HepG2 (cell line): ENCODE results near the gene IQCE. TPM values are rescaled to one million over a fixed set of nuclear protein-coding genes. Genes with fewer than 3 reads are reported as not detected.

ENCODE experiments used
- AHR ChIP-seq: IDR thresholded peaks from 2 replicates; pipeline ENCODE4 v1.6.1; 2018; ENCODE audit warnings: missing genetic modification reagents, missing compliant biosample characterization
- ATRX ChIP-seq: sonication (generic); formaldehyde crosslinking; IDR thresholded peaks from 2 replicates; pipeline ENCODE4 v1.4.0; 2020; ENCODE audit warnings: missing genetic modification reagents, borderline replicate concordance
- CEBPB ChIP-seq: IDR thresholded peaks from 2 replicates; pipeline ENCODE4 v1.6.1; 2011; ENCODE audit warnings: low read depth, low read length, improper control_type of control experiment, borderline replicate concordance
- FOXA3 ChIP-seq: IDR thresholded peaks from 2 replicates; pipeline ENCODE4 v1.6.1; 2016; ENCODE audit warnings: missing genetic modification reagents, missing compliant biosample characterization
- FOXK1 ChIP-seq: sonication (generic); formaldehyde crosslinking; IDR thresholded peaks from 2 replicates; pipeline ENCODE4 v1.4.0; 2020; ENCODE audit warnings: low read depth, missing genetic modification reagents, borderline replicate concordance
- HOXA3 ChIP-seq: sonication (generic); formaldehyde crosslinking; IDR thresholded peaks from 2 replicates; pipeline ENCODE4 v1.5.0; 2020; ENCODE audit warnings: missing genetic modification reagents
- NRL ChIP-seq: sonication (generic); formaldehyde crosslinking; IDR thresholded peaks from 2 replicates; pipeline ENCODE4 v1.5.0; 2020; ENCODE audit warnings: missing genetic modification reagents, mild to moderate bottlenecking, moderate library complexity, borderline replicate concordance
- SIX4 ChIP-seq: sonication (generic); formaldehyde crosslinking; IDR thresholded peaks from 2 replicates; pipeline ENCODE4 v1.4.0; 2020; ENCODE audit warnings: missing genetic modification reagents
- SMAD9 ChIP-seq: sonication (generic); formaldehyde crosslinking; IDR thresholded peaks from 2 replicates; pipeline ENCODE4 v1.5.1; 2020; ENCODE audit warnings: mild to moderate bottlenecking, missing genetic modification reagents
- ZNF121 ChIP-seq: sonication (generic); formaldehyde crosslinking; IDR thresholded peaks from 2 replicates; pipeline ENCODE4 v1.5.0; 2020; ENCODE audit warnings: mild to moderate bottlenecking, missing genetic modification reagents
- ZNF143 ChIP-seq: sonication (generic); formaldehyde crosslinking; IDR thresholded peaks from 2 replicates; pipeline ENCODE4 v1.4.0; 2020; ENCODE audit warnings: missing genetic modification reagents
- ZNF260 ChIP-seq: sonication (generic); formaldehyde crosslinking; IDR thresholded peaks from 2 replicates; pipeline ENCODE4 v1.4.0; 2020; ENCODE audit warnings: missing genetic modification reagents, low read depth, mild to moderate bottlenecking, borderline replicate concordance
- ZNF329 ChIP-seq: sonication (generic); formaldehyde crosslinking; IDR thresholded peaks from 2 replicates; pipeline ENCODE4 v1.9.0; 2021; ENCODE audit warnings: low read depth, mild to moderate bottlenecking, missing genetic modification reagents
- ZNF782 ChIP-seq: sonication (generic); formaldehyde crosslinking; IDR thresholded peaks from 2 replicates; pipeline ENCODE4 v1.4.0; 2020; ENCODE audit warnings: missing genetic modification reagents, mild to moderate bottlenecking, borderline replicate concordance
- polyA plus RNA-seq, 8 experiments: library from polyadenylated mRNA; depleted of rRNA in 3 of 8; stranded (reverse) in 7 of 8; unstranded in 1 of 8; fragments of >200 nt; fragmentation: Illumina TruSeq in 4 of 8; extraction: Trizol in 4 of 8; gene quantifications; 2 replicates each; pipeline versions ENCODE4 v1.2.1 to v1.2.3, GENCODE V29; 2011 to 2016; ENCODE audit warnings: low read depth in 4 of 8, missing spikeins in 1 of 8, mixed read lengths in 1 of 8; ENCODE audit not compliant: insufficient read depth in 1 of 8
- total RNA-seq, 5 experiments: library from RNA; depleted of rRNA; stranded (reverse); fragments of >200 nt; fragmentation: Illumina TruSeq; extraction: Trizol; gene quantifications; 2 replicates each; pipeline ENCODE4 v1.2.3, GENCODE V29; 2016; ENCODE audit warnings: low read depth in 1 of 5
- TF ChIP-seq, protein P1 (sequence below): sonication (generic); formaldehyde crosslinking; IDR thresholded peaks from 2 replicates; pipeline ENCODE4 v1.9.0; 2021; ENCODE audit warnings: missing genetic modification reagents, borderline replicate concordance
- TF ChIP-seq, protein P2 (sequence below), 2 experiments: sonication (generic) in 1 of 2; formaldehyde crosslinking in 1 of 2; IDR thresholded peaks; 2 replicates each; pipeline versions ENCODE4 v1.4.0 to v1.6.1; 2016 to 2020; ENCODE audit warnings: borderline replicate concordance in 1 of 2, low read depth in 1 of 2, mild to moderate bottlenecking in 1 of 2, missing genetic modification reagents in 1 of 2
- TF ChIP-seq, protein P3 (sequence below): IDR thresholded peaks from 2 replicates; pipeline ENCODE4 v1.6.1; 2016; ENCODE audit warnings: low read depth
- TF ChIP-seq, protein P4 (sequence below): sonication (generic); formaldehyde crosslinking; IDR thresholded peaks from 2 replicates; pipeline ENCODE4 v1.8.1; 2023; ENCODE audit warnings: mild to moderate bottlenecking, moderate library complexity, missing genetic modification reagents

Gene IQCE
- total and polyA plus RNA-seq, 2 of the 13 experiments (the other 11 are each of a cell fraction or from before 2014, with no cell fraction given): 1.5 to 2.5 TPM

DNA sequence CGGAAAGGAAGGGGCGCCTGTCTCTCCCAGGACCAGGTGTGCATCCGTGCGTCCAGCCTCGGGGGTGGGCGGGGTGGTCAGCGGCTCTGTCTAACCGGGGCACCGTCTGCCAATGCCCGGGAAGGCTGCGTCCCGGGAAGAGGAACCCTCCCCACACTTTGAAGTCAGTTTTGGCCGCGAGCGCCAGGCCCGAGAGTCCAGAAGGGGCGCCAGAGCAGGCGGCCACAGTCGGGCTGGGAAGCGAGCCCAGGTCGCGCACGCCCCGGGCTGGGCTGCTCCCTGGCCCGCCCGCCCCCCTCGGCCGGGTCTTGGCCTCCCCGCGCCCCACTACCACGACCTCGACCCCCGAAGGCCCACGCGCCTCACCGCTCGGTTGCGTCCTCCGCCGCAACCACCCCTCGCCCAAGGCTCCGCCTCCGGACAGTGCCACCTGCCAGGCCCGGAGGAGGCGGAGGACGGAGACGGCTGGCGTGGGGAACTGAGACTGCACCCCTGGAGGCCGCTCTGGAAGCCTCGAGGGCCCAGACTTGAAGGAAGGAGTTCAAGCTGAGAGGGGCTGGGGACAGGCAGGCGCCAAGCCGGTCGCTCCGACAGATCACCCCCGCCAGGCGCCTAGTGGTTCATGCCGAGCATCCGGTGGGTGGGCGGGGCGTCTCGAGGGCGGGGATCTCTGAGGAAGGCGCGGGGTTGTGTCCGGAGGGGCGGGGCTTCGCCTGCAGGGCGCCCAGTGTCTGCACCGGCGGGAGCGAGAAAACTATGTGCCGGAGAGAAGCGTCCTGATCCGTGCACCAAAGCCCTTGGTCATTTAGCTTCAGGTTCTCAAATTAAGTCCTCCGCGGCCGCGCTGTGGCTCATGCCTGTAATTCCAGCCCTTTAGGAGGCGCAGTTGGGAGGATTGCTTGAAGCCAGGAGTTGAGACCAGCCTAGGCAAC lies 3.4 kb upstream of the IQCE start, which contains the start of gene BRAT1 (continued):
- TF ChIP-seq, protein P1, sequence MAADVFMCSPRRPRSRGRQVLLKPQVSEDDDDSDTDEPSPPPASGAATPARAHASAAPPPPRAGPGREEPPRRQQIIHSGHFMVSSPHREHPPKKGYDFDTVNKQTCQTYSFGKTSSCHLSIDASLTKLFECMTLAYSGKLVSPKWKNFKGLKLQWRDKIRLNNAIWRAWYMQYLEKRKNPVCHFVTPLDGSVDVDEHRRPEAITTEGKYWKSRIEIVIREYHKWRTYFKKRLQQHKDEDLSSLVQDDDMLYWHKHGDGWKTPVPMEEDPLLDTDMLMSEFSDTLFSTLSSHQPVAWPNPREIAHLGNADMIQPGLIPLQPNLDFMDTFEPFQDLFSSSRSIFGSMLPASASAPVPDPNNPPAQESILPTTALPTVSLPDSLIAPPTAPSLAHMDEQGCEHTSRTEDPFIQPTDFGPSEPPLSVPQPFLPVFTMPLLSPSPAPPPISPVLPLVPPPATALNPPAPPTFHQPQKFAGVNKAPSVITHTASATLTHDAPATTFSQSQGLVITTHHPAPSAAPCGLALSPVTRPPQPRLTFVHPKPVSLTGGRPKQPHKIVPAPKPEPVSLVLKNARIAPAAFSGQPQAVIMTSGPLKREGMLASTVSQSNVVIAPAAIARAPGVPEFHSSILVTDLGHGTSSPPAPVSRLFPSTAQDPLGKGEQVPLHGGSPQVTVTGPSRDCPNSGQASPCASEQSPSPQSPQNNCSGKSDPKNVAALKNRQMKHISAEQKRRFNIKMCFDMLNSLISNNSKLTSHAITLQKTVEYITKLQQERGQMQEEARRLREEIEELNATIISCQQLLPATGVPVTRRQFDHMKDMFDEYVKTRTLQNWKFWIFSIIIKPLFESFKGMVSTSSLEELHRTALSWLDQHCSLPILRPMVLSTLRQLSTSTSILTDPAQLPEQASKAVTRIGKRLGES: no peak
- TF ChIP-seq ZNF260 (CRISPR knock-in tag) (no peak), CEBPB (no peak), NRL (0 out of 2 replicates have a peak, but pooled peaks have one; percentile 55), FOXA3 (no peak), ZNF143 (CRISPR knock-in tag) (no peak), ZNF121 (CRISPR knock-in tag) (no peak; the same call in 1 of the 2 replicates), ATRX (CRISPR knock-in tag) (no peak), AHR (no peak), ZNF329 (no peak), ZNF782 (CRISPR knock-in tag) (0 out of 2 replicates have a peak, but pooled peaks have one; percentile 65), FOXK1 (CRISPR knock-in tag) (no peak), SIX4 (no peak), SMAD9 (CRISPR knock-in tag) (0 out of 2 replicates have a peak, but pooled peaks have one; percentile 58), HOXA3 (CRISPR knock-in tag) (peak; percentile 41; the same call in 1 of the 2 replicates)
- TF ChIP-seq, protein P2, sequence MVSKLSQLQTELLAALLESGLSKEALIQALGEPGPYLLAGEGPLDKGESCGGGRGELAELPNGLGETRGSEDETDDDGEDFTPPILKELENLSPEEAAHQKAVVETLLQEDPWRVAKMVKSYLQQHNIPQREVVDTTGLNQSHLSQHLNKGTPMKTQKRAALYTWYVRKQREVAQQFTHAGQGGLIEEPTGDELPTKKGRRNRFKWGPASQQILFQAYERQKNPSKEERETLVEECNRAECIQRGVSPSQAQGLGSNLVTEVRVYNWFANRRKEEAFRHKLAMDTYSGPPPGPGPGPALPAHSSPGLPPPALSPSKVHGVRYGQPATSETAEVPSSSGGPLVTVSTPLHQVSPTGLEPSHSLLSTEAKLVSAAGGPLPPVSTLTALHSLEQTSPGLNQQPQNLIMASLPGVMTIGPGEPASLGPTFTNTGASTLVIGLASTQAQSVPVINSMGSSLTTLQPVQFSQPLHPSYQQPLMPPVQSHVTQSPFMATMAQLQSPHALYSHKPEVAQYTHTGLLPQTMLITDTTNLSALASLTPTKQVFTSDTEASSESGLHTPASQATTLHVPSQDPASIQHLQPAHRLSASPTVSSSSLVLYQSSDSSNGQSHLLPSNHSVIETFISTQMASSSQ (IDR thresholded peaks at IDR 0.05; ENCODE audit: low read depth): no peak
- TF ChIP-seq, protein P2 (CRISPR knock-in tag; IDR thresholded peaks at IDR 0.05; ENCODE audit: borderline replicate concordance): 0 out of 2 replicates have a peak, but pooled peaks have one; percentile 68
- TF ChIP-seq, protein P3, sequence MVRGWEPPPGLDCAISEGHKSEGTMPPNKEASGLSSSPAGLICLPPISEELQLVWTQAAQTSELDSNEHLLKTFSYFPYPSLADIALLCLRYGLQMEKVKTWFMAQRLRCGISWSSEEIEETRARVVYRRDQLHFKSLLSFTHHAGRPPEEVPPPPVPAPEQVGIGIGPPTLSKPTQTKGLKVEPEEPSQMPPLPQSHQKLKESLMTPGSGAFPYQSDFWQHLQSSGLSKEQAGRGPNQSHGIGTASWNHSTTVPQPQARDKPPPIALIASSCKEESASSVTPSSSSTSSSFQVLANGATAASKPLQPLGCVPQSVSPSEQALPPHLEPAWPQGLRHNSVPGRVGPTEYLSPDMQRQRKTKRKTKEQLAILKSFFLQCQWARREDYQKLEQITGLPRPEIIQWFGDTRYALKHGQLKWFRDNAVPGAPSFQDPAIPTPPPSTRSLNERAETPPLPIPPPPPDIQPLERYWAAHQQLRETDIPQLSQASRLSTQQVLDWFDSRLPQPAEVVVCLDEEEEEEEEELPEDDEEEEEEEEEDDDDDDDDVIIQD (CRISPR knock-in tag): 0 out of 2 replicates have a peak, but pooled peaks have one; percentile 15
- TF ChIP-seq, protein P4, sequence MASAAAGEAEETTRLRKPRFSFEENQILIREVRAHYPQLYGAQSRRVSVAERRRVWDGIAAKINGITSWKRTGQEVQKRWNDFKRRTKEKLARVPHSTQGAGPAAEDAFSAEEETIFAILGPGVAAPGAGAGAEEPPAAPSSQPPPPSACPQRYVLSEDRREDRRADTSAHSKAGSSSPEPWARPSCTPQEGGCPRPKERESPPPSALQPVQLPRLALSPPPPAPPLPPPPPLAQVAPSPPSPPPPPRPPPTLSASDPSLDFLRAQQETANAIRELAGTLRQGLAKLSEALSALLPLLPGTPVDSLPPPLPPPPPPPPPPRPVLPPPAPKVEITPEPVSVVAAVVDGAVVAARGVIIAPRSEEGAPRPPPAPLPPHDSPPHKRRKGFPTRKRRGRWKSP (CRISPR knock-in tag): no peak
